ENCODE data around the gene PLA2G4D.

DNA sequence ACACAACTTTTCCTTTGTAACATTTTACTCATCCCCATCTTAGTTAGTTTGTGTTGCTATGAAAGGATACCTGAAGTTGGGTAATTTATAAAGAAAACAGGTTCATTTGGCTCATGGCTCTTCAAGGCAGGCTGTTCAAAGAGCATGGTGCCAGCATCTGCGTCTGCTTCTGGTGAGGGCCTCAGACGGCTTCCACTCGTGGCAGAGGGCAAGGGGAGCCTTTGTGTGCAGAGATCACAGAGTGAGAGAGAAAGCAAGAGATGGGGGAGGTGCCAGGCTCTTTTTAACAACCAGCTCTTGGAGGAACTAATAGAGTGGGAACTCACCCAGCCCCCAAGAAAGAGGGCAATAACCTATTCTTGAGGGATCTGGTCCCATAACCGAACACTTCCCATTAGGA is 39.0 kb upstream of the PLA2G4D start:
- TF ChIP-seq, protein P1, sequence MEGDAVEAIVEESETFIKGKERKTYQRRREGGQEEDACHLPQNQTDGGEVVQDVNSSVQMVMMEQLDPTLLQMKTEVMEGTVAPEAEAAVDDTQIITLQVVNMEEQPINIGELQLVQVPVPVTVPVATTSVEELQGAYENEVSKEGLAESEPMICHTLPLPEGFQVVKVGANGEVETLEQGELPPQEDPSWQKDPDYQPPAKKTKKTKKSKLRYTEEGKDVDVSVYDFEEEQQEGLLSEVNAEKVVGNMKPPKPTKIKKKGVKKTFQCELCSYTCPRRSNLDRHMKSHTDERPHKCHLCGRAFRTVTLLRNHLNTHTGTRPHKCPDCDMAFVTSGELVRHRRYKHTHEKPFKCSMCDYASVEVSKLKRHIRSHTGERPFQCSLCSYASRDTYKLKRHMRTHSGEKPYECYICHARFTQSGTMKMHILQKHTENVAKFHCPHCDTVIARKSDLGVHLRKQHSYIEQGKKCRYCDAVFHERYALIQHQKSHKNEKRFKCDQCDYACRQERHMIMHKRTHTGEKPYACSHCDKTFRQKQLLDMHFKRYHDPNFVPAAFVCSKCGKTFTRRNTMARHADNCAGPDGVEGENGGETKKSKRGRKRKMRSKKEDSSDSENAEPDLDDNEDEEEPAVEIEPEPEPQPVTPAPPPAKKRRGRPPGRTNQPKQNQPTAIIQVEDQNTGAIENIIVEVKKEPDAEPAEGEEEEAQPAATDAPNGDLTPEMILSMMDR (IDR thresholded peaks at IDR 0.05; ENCODE audit: insufficient read depth, low read length, poor library complexity, severe bottlenecking), result no peak
- TF ChIP-seq EZH2phosphoT487 (conservative IDR thresholded peaks at IDR 0.05; ENCODE audit: low read length), result no peak
